ENCODE results near the gene ZNF134.

The ZNF134 gene

GRCh38 chr19:57637379-57637778 lies 23.3 kb downstream of the ZNF134 start:
- no peak for DNase-seq (ENCODE audit: low read depth in 2 of 2, low spot score in 1 of 2)

GRCh38 chr19:57641715-57642234 lies 27.7 kb downstream of the ZNF134 start:
- DNase-seq (ENCODE audit: low read depth in 2 of 2, low spot score in 1 of 2) = no peak

GRCh38 chr19:57642396-57643046 lies 28.5 kb downstream of the ZNF134 start:
- no peak for DNase-seq (ENCODE audit: low read depth in 2 of 2, low spot score in 1 of 2)

GRCh38 chr19:57643734-57644133 lies 29.7 kb downstream of the ZNF134 start:
- no peak for DNase-seq (ENCODE audit: low read depth in 2 of 2, low spot score in 1 of 2)

GRCh38 chr19:57648331-57649003 lies 34.4 kb downstream of the ZNF134 start:
- no peak for DNase-seq (ENCODE audit: low read depth in 2 of 2, low spot score in 1 of 2)

- no peak for DNase-seq (ENCODE audit: low read depth in 2 of 2, low spot score in 1 of 2)
Measured at GRCh38 chr19:57651654-57651996, 37.6 kb downstream of the ZNF134 start.

GRCh38 chr19:57653689-57654088 lies 39.6 kb downstream of the ZNF134 start:
- DNase-seq (ENCODE audit: low read depth in 2 of 2, low spot score in 1 of 2) = no peak

- no peak for DNase-seq (ENCODE audit: low read depth in 2 of 2, low spot score in 1 of 2)
Measured at GRCh38 chr19:57655443-57655842, 41.4 kb downstream of the ZNF134 start.

GRCh38 chr19:57656346-57656745 lies 42.3 kb downstream of the ZNF134 start:
- DNase-seq (ENCODE audit: low read depth in 2 of 2, low spot score in 1 of 2) = no peak

GRCh38 chr19:57664269-57665127 lies 50.5 kb downstream of the ZNF134 start:
- DNase-seq (ENCODE audit: low read depth in 2 of 2, low spot score in 1 of 2) = no peak

GRCh38 chr19:57665261-57665806 lies 51.3 kb downstream of the ZNF134 start:
- DNase-seq (ENCODE audit: low read depth in 2 of 2, low spot score in 1 of 2) = no peak

GRCh38 chr19:57667228-57667627 lies 53.2 kb downstream of the ZNF134 start:
- no peak for DNase-seq (ENCODE audit: low read depth in 2 of 2, low spot score in 1 of 2)

- DNase-seq (ENCODE audit: low read depth in 2 of 2, low spot score in 1 of 2) = no peak
Measured at GRCh38 chr19:57668635-57669034, 54.6 kb downstream of the ZNF134 start, which contains the start of gene ZSCAN4. Gene ZSCAN4, plus strand, starts transcription at chr19:57668935. Its CDS starts 7,211 bp downstream, at chr19:57676146.

- no peak for DNase-seq (ENCODE audit: low read depth in 2 of 2, low spot score in 1 of 2)
Measured at GRCh38 chr19:57671124-57671895, 57.3 kb downstream of the ZNF134 start.

GRCh38 chr19:57672466-57672865 lies 58.4 kb downstream of the ZNF134 start:
- DNase-seq (ENCODE audit: low read depth in 2 of 2, low spot score in 1 of 2) = no peak
